ENCODE results near the gene LRPPRC.

GRCh38 chr2:43845181-43845580 is 150.6 kb downstream of the LRPPRC start:
- TF ChIP-seq CTCF (IDR thresholded peaks at IDR 0.05) (no peak), POLR2A (IDR thresholded peaks at IDR 0.05) (no peak)
